Trophoblast cell (in vitro differentiated cells and primary cell): ENCODE results near the gene SMCP.
A peak's percentile ranks its signal among the peaks of the same experiment; 100 is the strongest.

Source experiments
- DNase-seq, 2 donors: peaks; one replicate each; pipeline ENCODE4 v3.0.0-alpha.2; 2016
- H2AFZ ChIP-seq: 2 replicates; pipeline ENCODE4 v1.6.1; 2013; ENCODE audit warnings: low read length, moderate library complexity, mild to moderate bottlenecking; ENCODE audit not compliant: insufficient read depth, poor library complexity
- H2AK5ac ChIP-seq: 2 replicates; pipeline ENCODE4 v1.6.1; 2013; ENCODE audit warnings: mild to moderate bottlenecking, low read length
- H2BK120ac ChIP-seq: 2 replicates; pipeline ENCODE4 v1.6.1; 2013; ENCODE audit warnings: low read length, mild to moderate bottlenecking, moderate library complexity; ENCODE audit not compliant: insufficient read depth, poor library complexity
- H2BK12ac ChIP-seq: 2 replicates; pipeline ENCODE4 v1.6.1; 2013; ENCODE audit warnings: mild to moderate bottlenecking, low read length, moderate library complexity
- H2BK5ac ChIP-seq: 2 replicates; pipeline ENCODE4 v1.6.1; 2013; ENCODE audit warnings: low read length, low read depth, moderate library complexity, mild to moderate bottlenecking; ENCODE audit not compliant: poor library complexity
- H3K14ac ChIP-seq: 2 replicates; pipeline ENCODE4 v1.6.1; 2013; ENCODE audit warnings: mild to moderate bottlenecking, low read length
- H3K18ac ChIP-seq: 2 replicates; pipeline ENCODE4 v1.6.1; 2013; ENCODE audit warnings: mild to moderate bottlenecking, low read length
- H3K23ac ChIP-seq: 2 replicates; pipeline ENCODE4 v1.6.1; 2013; ENCODE audit warnings: low read length
- H3K27ac ChIP-seq: 2 replicates; pipeline ENCODE4 v1.5.1; 2013; ENCODE audit warnings: low read depth, mild to moderate bottlenecking, inconsistent platforms, low read length, moderate library complexity
- H3K27me3 ChIP-seq: 2 replicates; pipeline ENCODE4 v1.6.1; 2013; ENCODE audit warnings: inconsistent platforms, mild to moderate bottlenecking, low read length, moderate library complexity; ENCODE audit not compliant: insufficient read depth
- H3K36me3 ChIP-seq, 2 experiments: 1 replicate in 1 of 2; 2 replicates in 1 of 2; pipeline ENCODE4 v1.6.1; 2013; ENCODE audit warnings: low read length in 2 of 2, mild to moderate bottlenecking in 2 of 2, moderate library complexity in 1 of 2; ENCODE audit not compliant: insufficient read depth in 2 of 2, control insufficient read depth in 1 of 2
- H3K4ac ChIP-seq: 2 replicates; pipeline ENCODE4 v1.6.1; 2013; ENCODE audit warnings: low read depth, mild to moderate bottlenecking, low read length, moderate library complexity
- H3K4me1 ChIP-seq, 2 experiments: 1 replicate in 1 of 2; 2 replicates in 1 of 2; pipeline ENCODE4 v1.6.1; 2013; ENCODE audit warnings: low read length in 2 of 2, mild to moderate bottlenecking in 2 of 2, moderate library complexity in 1 of 2; ENCODE audit not compliant: insufficient read depth in 2 of 2, control insufficient read depth in 1 of 2
- H3K4me2 ChIP-seq: 2 replicates; pipeline ENCODE4 v1.6.1; 2013; ENCODE audit warnings: inconsistent platforms, mild to moderate bottlenecking, low read length, moderate library complexity
- H3K4me3 ChIP-seq: 2 replicates; pipeline ENCODE4 v1.5.1; 2013; ENCODE audit warnings: mild to moderate bottlenecking, low read depth, low read length, inconsistent platforms
- H3K79me1 ChIP-seq: one replicate; pipeline ENCODE4 v1.6.1; 2013; ENCODE audit warnings: low read length
- H3K79me2 ChIP-seq: 2 replicates; pipeline ENCODE4 v1.6.1; 2013; ENCODE audit warnings: low read length, mild to moderate bottlenecking; ENCODE audit not compliant: control insufficient read depth, insufficient read depth, poor library complexity
- H3K9ac ChIP-seq: 2 replicates; pipeline ENCODE4 v1.6.1; 2013; ENCODE audit warnings: mild to moderate bottlenecking, low read length
- H3K9me3 ChIP-seq: 2 replicates; pipeline ENCODE4 v1.6.1; 2013; ENCODE audit warnings: low read depth, mild to moderate bottlenecking, control low read depth, inconsistent platforms, low read length; ENCODE audit not compliant: insufficient read depth
- H4K12ac ChIP-seq: 2 replicates; pipeline ENCODE4 v1.6.1; 2013; ENCODE audit warnings: low read depth, mild to moderate bottlenecking, low read length, moderate library complexity
- H4K8ac ChIP-seq: 2 replicates; pipeline ENCODE4 v1.6.1; 2013; ENCODE audit warnings: low read depth, mild to moderate bottlenecking, low read length, moderate library complexity
- H4K91ac ChIP-seq: one replicate; pipeline ENCODE4 v1.6.1; 2013; ENCODE audit warnings: low read depth, mild to moderate bottlenecking, low read length, moderate library complexity
- WGBS: extraction: QIAGEN DNeasy Blood & Tissue Kit; methylation state at CpG from one replicate; pipeline ENCODE4 v1.1.7; 2013; ENCODE audit warnings: missing lambda C conversion rate; ENCODE audit not compliant: insufficient read length, insufficient coverage; ENCODE audit errors: extremely low coverage; 5-methylcytosine and 5-hydroxymethylcytosine counted together

Gene SMCP

GRCh38 chr1:152864443-152864842 is 13.7 kb upstream of the SMCP start:
- no peaks in the 10 kb centered on the region for H3K4me1 ChIP-seq
- no peak overlapping the region for H2BK5ac ChIP-seq

DNA sequence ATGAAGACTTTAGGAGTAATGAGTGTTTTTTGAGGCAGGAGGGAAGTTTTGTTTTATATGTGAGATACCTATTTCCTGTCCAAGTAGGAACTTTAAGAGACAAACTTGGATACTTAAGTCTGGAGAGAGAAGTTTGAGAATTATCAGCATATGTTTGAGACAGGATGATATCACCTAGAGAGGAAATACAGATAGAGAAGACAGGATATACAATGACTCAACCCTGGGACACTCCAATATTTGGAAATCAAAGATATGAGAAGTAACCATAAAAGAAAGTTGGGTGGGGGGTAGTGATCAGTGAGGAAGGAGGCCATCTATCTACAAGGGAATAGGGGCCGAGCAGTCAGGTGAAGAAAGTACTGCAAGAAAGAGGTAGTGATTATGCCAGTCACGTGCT is 11.8 kb upstream of the SMCP start:
- Histone ChIP-seq H3K79me1 (no peaks in the 10 kb centered on the region), H3K36me3 (no peaks in the 10 kb centered on the region), H3K9me3 (peaks cover 6% of the 10 kb centered on the region), H2BK5ac (no peak overlapping the region), H3K23ac (no peak overlapping the region), H3K27me3 (no peaks in the 10 kb centered on the region), H3K4me3 (no peak overlapping the region), H3K79me2 (no peaks in the 10 kb centered on the region), H3K27ac (no peak overlapping the region), H2BK120ac (no peak overlapping the region), H3K4me2 (no peak overlapping the region), H4K91ac (no peak overlapping the region), H3K4me1 (no peaks in the 10 kb centered on the region), H3K14ac (no peak overlapping the region), H4K8ac (no peak overlapping the region), H3K4ac (no peak overlapping the region), H3K9ac (no peak overlapping the region), H2AK5ac (no peak overlapping the region), H4K12ac (no peak overlapping the region), H2AFZ (no peak overlapping the region), H3K18ac (no peak overlapping the region), H2BK12ac (no peak overlapping the region)
- DNase-seq, result no peak
- WGBS, result no CpG with 5 or more reads among the region's 2 CpGs

More at GRCh38 chr1:152864443-152864842, 13.7 kb upstream of the SMCP start:
- no peak for DNase-seq
- Histone ChIP-seq H3K9ac (no peak overlapping the region), H4K91ac (no peak overlapping the region), H3K4ac (no peak overlapping the region), H2AFZ (no peak overlapping the region), H3K23ac (no peak overlapping the region), H3K14ac (no peak overlapping the region), H3K27me3 (no peaks in the 10 kb centered on the region), H3K9me3 (peaks cover 12% of the 10 kb centered on the region), H2AK5ac (no peak overlapping the region), H3K27ac (no peak overlapping the region), H4K8ac (no peak overlapping the region), H3K36me3 (no peaks in the 10 kb centered on the region), H3K4me3 (no peak overlapping the region), H2BK12ac (no peak overlapping the region), H3K18ac (no peak overlapping the region), H4K12ac (no peak overlapping the region), H3K79me2 (no peaks in the 10 kb centered on the region), H2BK120ac (no peak overlapping the region), H3K79me1 (no peaks in the 10 kb centered on the region), H3K4me2 (no peak overlapping the region)

GRCh38 chr1:152869808-152870419 is 8.2 kb upstream of the SMCP start:
- Histone ChIP-seq H3K23ac (no peak overlapping the region), H3K9ac (no peak overlapping the region), H3K9me3 (peaks cover 2% of the 10 kb centered on the region), H3K36me3 (no peaks in the 10 kb centered on the region), H4K91ac (no peak overlapping the region), H2AFZ (no peak overlapping the region), H3K4me3 (no peak overlapping the region), H2BK120ac (no peak overlapping the region), H3K4ac (no peak overlapping the region), H3K4me2 (no peak overlapping the region), H2AK5ac (no peak overlapping the region), H3K27me3 (no peaks in the 10 kb centered on the region), H4K12ac (no peak overlapping the region), H2BK5ac (no peak overlapping the region), H3K79me2 (no peaks in the 10 kb centered on the region), H2BK12ac (no peak overlapping the region), H4K8ac (no peak overlapping the region), H3K4me1 (no peaks in the 10 kb centered on the region), H3K27ac (no peak overlapping the region), H3K14ac (no peak overlapping the region), H3K79me1 (no peaks in the 10 kb centered on the region), H3K18ac (no peak overlapping the region)
- DNase-seq, result peak; percentile 56 to 69
- no CpG with 5 or more reads among the region's 9 CpGs for WGBS

GRCh38 chr1:152870831-152871730 is 7.0 kb upstream of the SMCP start:
- no peak overlapping the region for H2AFZ ChIP-seq
- DNase-seq, result peak; percentile 41 to 71
- no peaks in the 10 kb centered on the region for H3K79me2 ChIP-seq
- no peak overlapping the region for H2BK120ac ChIP-seq
- H3K14ac ChIP-seq, result no peak overlapping the region
- no peak overlapping the region for H3K4me2 ChIP-seq
- H4K12ac ChIP-seq, result no peak overlapping the region
- no peaks in the 10 kb centered on the region for H3K79me1 ChIP-seq
- no peak overlapping the region for H3K18ac ChIP-seq
- no CpG with 5 or more reads among the region's 17 CpGs for WGBS
- H3K27me3 ChIP-seq, result no peaks in the 10 kb centered on the region
- no peak overlapping the region for H2BK5ac ChIP-seq
- no peak overlapping the region for H2BK12ac ChIP-seq
- H2AK5ac ChIP-seq, result no peak overlapping the region
- H3K4me3 ChIP-seq, result no peak overlapping the region
- H4K8ac ChIP-seq, result no peak overlapping the region
- no peak overlapping the region for H3K23ac ChIP-seq
- H3K36me3 ChIP-seq, result no peaks in the 10 kb centered on the region
- H3K9me3 ChIP-seq, result peaks cover 2% of the 10 kb centered on the region
- H3K9ac ChIP-seq, result no peak overlapping the region
- no peaks in the 10 kb centered on the region for H3K4me1 ChIP-seq
- H3K4ac ChIP-seq, result no peak overlapping the region
- no peak overlapping the region for H4K91ac ChIP-seq
- no peak overlapping the region for H3K27ac ChIP-seq
